ENCODE measurements around the gene LSAMP. TPM values are rescaled to one million over a fixed set of nuclear protein-coding genes. Genes with fewer than 3 reads are reported as not detected.

LSAMP gene
- total RNA-seq, 1 donor from 2014 or later: 18.0 TPM

GRCh38 chr3:115916866-115917265 is 528.4 kb downstream of the LSAMP start:
- Histone ChIP-seq H3K4me3 (no peak overlapping the region), H3K27me3 (no peaks in the 10 kb centered on the region), H2AFZ (replicated peaks) (no peak overlapping the region), H3K27ac (no peak overlapping the region), H3F3A (ENCODE audit: low read depth) (no peaks in the 10 kb centered on the region), H3K9ac (no peak overlapping the region), H3K79me2 (ENCODE audit: low read depth) (no peaks in the 10 kb centered on the region), H3K9me3 (ENCODE audit: low read depth) (no peaks in the 10 kb centered on the region), H3K36me3 (no peaks in the 10 kb centered on the region), H3K4me2 (no peak overlapping the region), H3K4me1 (peaks cover 9% of the 10 kb centered on the region), H4K20me1 (ENCODE audit: low read depth) (no peaks in the 10 kb centered on the region)
- peaks cover 2% of the 10 kb centered on the region for H3K36me3 Mint-ChIP-seq
- H3K27ac Mint-ChIP-seq: no peak overlapping the region
- H3K4me1 Mint-ChIP-seq: peaks cover 22% of the 10 kb centered on the region
- peaks cover 2% of the 10 kb centered on the region for H3K9me3 Mint-ChIP-seq
- TF ChIP-seq CTCF (IDR thresholded peaks at IDR 0.05) (no peak), EZH2 (IDR thresholded peaks at IDR 0.05) (no peak), EZH2phosphoT487 (IDR thresholded peaks at IDR 0.05) (no peak)
- no peak for DNase-seq (ENCODE audit: low spot score)
- H3K27me3 Mint-ChIP-seq (ENCODE audit: insufficient read depth, low read depth): no peaks in the 10 kb centered on the region
- H3K4me3 Mint-ChIP-seq: no peak overlapping the region

DNA sequence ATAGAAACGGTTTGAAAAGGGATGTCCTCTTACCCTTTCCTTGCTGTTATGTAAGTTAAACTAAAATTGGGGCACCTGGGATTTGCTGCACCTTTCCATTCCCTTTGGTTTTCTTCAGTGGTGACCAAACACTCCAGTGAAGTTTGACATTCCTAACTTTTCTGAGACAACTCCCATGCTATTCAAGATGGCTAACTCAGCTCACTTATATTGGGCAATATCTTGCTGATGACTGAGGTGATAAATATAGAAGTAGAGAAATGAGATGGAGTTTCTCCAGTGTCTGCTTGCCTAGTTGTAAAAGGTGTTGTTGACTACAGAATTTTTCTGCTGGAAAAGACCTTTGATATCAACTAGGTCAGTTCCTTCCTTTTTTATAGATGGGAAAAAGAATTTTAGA is 530.2 kb downstream of the LSAMP start:
- Mint-ChIP-seq H3K4me1 (peaks cover 22% of the 10 kb centered on the region), H3K4me3 (no peak overlapping the region)
- no peaks in the 10 kb centered on the region for H3K9me3 ChIP-seq (ENCODE audit: low read depth)

GRCh38 chr3:115913069-115913686 is 532.1 kb downstream of the LSAMP start:
- H3K4me3 Mint-ChIP-seq: no peak overlapping the region
- Histone ChIP-seq H3K9ac (no peak overlapping the region), H3K27me3 (no peaks in the 10 kb centered on the region), H3K4me1 (peaks cover 9% of the 10 kb centered on the region), H4K20me1 (ENCODE audit: low read depth) (no peaks in the 10 kb centered on the region), H3K36me3 (no peaks in the 10 kb centered on the region), H3K4me3 (no peak overlapping the region), H3F3A (ENCODE audit: low read depth) (no peaks in the 10 kb centered on the region), H2AFZ (replicated peaks) (no peak overlapping the region), H3K9me3 (ENCODE audit: low read depth) (no peaks in the 10 kb centered on the region), H3K4me2 (peak overlapping the region; percentile 11), H3K27ac (no peak overlapping the region), H3K79me2 (ENCODE audit: low read depth) (no peaks in the 10 kb centered on the region)
- H3K9me3 Mint-ChIP-seq: no peaks in the 10 kb centered on the region
- H3K27ac Mint-ChIP-seq: no peak overlapping the region
- TF ChIP-seq EZH2 (IDR thresholded peaks at IDR 0.05) (no peak), CTCF (IDR thresholded peaks at IDR 0.05) (peak; percentile 60), EZH2phosphoT487 (IDR thresholded peaks at IDR 0.05) (no peak)
- H3K4me1 Mint-ChIP-seq: peaks cover 20% of the 10 kb centered on the region
- no peaks in the 10 kb centered on the region for H3K27me3 Mint-ChIP-seq (ENCODE audit: insufficient read depth, low read depth)
- H3K36me3 Mint-ChIP-seq: no peaks in the 10 kb centered on the region
- DNase-seq (ENCODE audit: low spot score): no peak

More for the DNA sequence above, 530.2 kb downstream of the LSAMP start:
- H3K36me3 Mint-ChIP-seq: no peaks in the 10 kb centered on the region
- no peak overlapping the region for H3K27ac Mint-ChIP-seq
- Histone ChIP-seq H3K4me3 (no peak overlapping the region), H3K79me2 (ENCODE audit: low read depth) (no peaks in the 10 kb centered on the region), H3F3A (ENCODE audit: low read depth) (no peaks in the 10 kb centered on the region), H3K4me2 (no peak overlapping the region), H3K27me3 (no peaks in the 10 kb centered on the region), H3K27ac (no peak overlapping the region), H4K20me1 (ENCODE audit: low read depth) (no peaks in the 10 kb centered on the region), H3K9ac (no peak overlapping the region), H3K4me1 (peaks cover 9% of the 10 kb centered on the region), H3K36me3 (no peaks in the 10 kb centered on the region), H2AFZ (replicated peaks) (no peak overlapping the region)
- no peaks in the 10 kb centered on the region for H3K27me3 Mint-ChIP-seq (ENCODE audit: insufficient read depth, low read depth)
- no peak for TF ChIP-seq EZH2phosphoT487 (IDR thresholded peaks at IDR 0.05)
- no peak for TF ChIP-seq EZH2 (IDR thresholded peaks at IDR 0.05)
- TF ChIP-seq CTCF (IDR thresholded peaks at IDR 0.05): no peak
- DNase-seq (ENCODE audit: low spot score): no peak
- H3K9me3 Mint-ChIP-seq: no peaks in the 10 kb centered on the region

All from neural progenitor cell (in vitro differentiated cells).